H9 (cell line): Measurements from ENCODE around the gene MFN2. TPM values are rescaled to one million over a fixed set of nuclear protein-coding genes. Genes with fewer than 3 reads are reported as not detected.

Experiments
- DNase-seq: peaks from one replicate; pipeline ENCODE4 v3.0.0-alpha.2; 2017
- H2AFZ ChIP-seq: one replicate; pipeline ENCODE4 v1.6.1; 2013; ENCODE audit warnings: mild to moderate bottlenecking, low read length, control low read depth, moderate library complexity
- H2AK5ac ChIP-seq: 2 replicates; pipeline ENCODE4 v1.6.1; 2013; ENCODE audit warnings: low read length, control low read depth, mixed read lengths; ENCODE audit not compliant: insufficient read length
- H2BK120ac ChIP-seq: one replicate; pipeline ENCODE4 v1.6.1; 2013; ENCODE audit warnings: low read depth, mild to moderate bottlenecking, low read length, control low read depth, inconsistent platforms; ENCODE audit not compliant: poor library complexity, severe bottlenecking
- H2BK12ac ChIP-seq: 2 replicates; pipeline ENCODE4 v1.6.1; 2013; ENCODE audit warnings: low read length, control low read depth, mixed read lengths, low read depth; ENCODE audit not compliant: insufficient read length
- H2BK15ac ChIP-seq: 2 replicates; pipeline ENCODE4 v1.6.1; 2013; ENCODE audit warnings: low read depth, low read length, control low read depth
- H2BK20ac ChIP-seq: one replicate; pipeline ENCODE4 v1.6.1; 2013; ENCODE audit warnings: low read depth, mild to moderate bottlenecking, low read length, control low read depth, inconsistent platforms; ENCODE audit not compliant: poor library complexity, severe bottlenecking
- H2BK5ac ChIP-seq: 2 replicates; pipeline ENCODE4 v1.6.1; 2013; ENCODE audit warnings: low read length, control low read depth, mixed read lengths; ENCODE audit not compliant: insufficient read length
- H3K14ac ChIP-seq: 2 replicates; pipeline ENCODE4 v1.6.1; 2013; ENCODE audit warnings: low read length, control low read depth; ENCODE audit not compliant: insufficient read depth
- H3K18ac ChIP-seq: 2 replicates; pipeline ENCODE4 v1.6.1; 2013; ENCODE audit warnings: low read depth, mild to moderate bottlenecking, mixed read lengths, low read length, control low read depth; ENCODE audit not compliant: insufficient read length
- H3K23ac ChIP-seq: 2 replicates; pipeline ENCODE4 v1.6.1; 2013; ENCODE audit warnings: low read length, control low read depth, mixed read lengths, low read depth; ENCODE audit not compliant: insufficient read length
- H3K23me2 ChIP-seq: 2 replicates; pipeline ENCODE4 v1.6.1; 2013; ENCODE audit warnings: low read depth, mild to moderate bottlenecking, mixed read lengths, low read length, control low read depth; ENCODE audit not compliant: insufficient read length, poor library complexity, severe bottlenecking
- H3K27ac ChIP-seq: 2 replicates; pipeline ENCODE4 v1.5.1; 2013; ENCODE audit warnings: low read length, control low read depth, mixed read lengths, low read depth; ENCODE audit not compliant: insufficient read length
- H3K27me3 ChIP-seq: 2 replicates; pipeline ENCODE4 v1.6.1; 2013; ENCODE audit warnings: low read length, control low read depth, inconsistent platforms; ENCODE audit not compliant: insufficient read depth
- H3K4ac ChIP-seq: 2 replicates; pipeline ENCODE4 v1.6.1; 2013; ENCODE audit warnings: low read depth, mild to moderate bottlenecking, control low read depth, inconsistent platforms, low read length, moderate library complexity
- H3K4me1 ChIP-seq: 2 replicates; pipeline ENCODE4 v1.6.1; 2013; ENCODE audit warnings: low read length, control low read depth, inconsistent platforms; ENCODE audit not compliant: insufficient read depth
- H3K4me2 ChIP-seq: 2 replicates; pipeline ENCODE4 v1.6.1; 2013; ENCODE audit warnings: low read length, control low read depth, mixed read lengths; ENCODE audit not compliant: insufficient read length, insufficient read depth
- H3K56ac ChIP-seq: 2 replicates; pipeline ENCODE4 v1.6.1; 2013; ENCODE audit warnings: low read depth, mild to moderate bottlenecking, mixed read lengths, low read length, control low read depth; ENCODE audit not compliant: insufficient read length
- H3K79me1 ChIP-seq: 2 replicates; pipeline ENCODE4 v1.6.1; 2013; ENCODE audit warnings: low read depth, mild to moderate bottlenecking, moderate library complexity, low read length, control low read depth, inconsistent platforms; ENCODE audit not compliant: insufficient read depth, poor library complexity, severe bottlenecking
- H3K79me2 ChIP-seq: 2 replicates; pipeline ENCODE4 v1.6.1; 2013; ENCODE audit warnings: low read length, control low read depth, inconsistent platforms; ENCODE audit not compliant: insufficient read depth
- H3K9ac ChIP-seq: 2 replicates; pipeline ENCODE4 v1.6.1; 2013; ENCODE audit warnings: low read length, control low read depth, mixed read lengths; ENCODE audit not compliant: insufficient read length; ENCODE audit errors: extremely low read depth
- H3K9me3 ChIP-seq: one replicate; pipeline ENCODE4 v1.6.1; 2013; ENCODE audit warnings: low read depth, low read length, inconsistent platforms; ENCODE audit not compliant: control insufficient read depth
- H3T11ph ChIP-seq: one replicate; pipeline ENCODE4 v1.6.1; 2013; ENCODE audit warnings: mild to moderate bottlenecking, low read length, control low read depth, inconsistent platforms
- H4K20me1 ChIP-seq: one replicate; pipeline ENCODE4 v1.6.1; 2013; ENCODE audit not compliant: control insufficient read depth, insufficient read length, insufficient read depth
- H4K5ac ChIP-seq: 2 replicates; pipeline ENCODE4 v1.6.1; 2013; ENCODE audit warnings: low read depth, mild to moderate bottlenecking, mixed read lengths, low read length, control low read depth; ENCODE audit not compliant: insufficient read length
- H4K8ac ChIP-seq: replicated peaks from 2 replicates; pipeline ENCODE4 v1.6.1; 2013; ENCODE audit warnings: low read length, control low read depth, mixed read lengths, low read depth; ENCODE audit not compliant: insufficient read length
- H4K91ac ChIP-seq: 2 replicates; pipeline ENCODE4 v1.6.1; 2013; ENCODE audit warnings: low read depth, mild to moderate bottlenecking, moderate library complexity, mixed read lengths, low read length, control low read depth; ENCODE audit not compliant: insufficient read length
- H3K27ac Mint-ChIP-seq, 3 experiments: 2 replicates in 2 of 3; 3 replicates in 1 of 3; pipeline ENCODE4 v1.8.0; 2020 to 2021; ENCODE audit warnings: mixed read lengths in 3 of 3, mild to moderate bottlenecking in 1 of 3, moderate library complexity in 1 of 3
- H3K27me3 Mint-ChIP-seq: 2 replicates; pipeline ENCODE4 v1.8.0; 2021; ENCODE audit warnings: low read depth, mild to moderate bottlenecking, moderate library complexity, mixed read lengths
- H3K36me3 Mint-ChIP-seq, 3 experiments: 2 replicates in 2 of 3; 3 replicates in 1 of 3; pipeline ENCODE4 v1.8.0; 2020 to 2021; ENCODE audit warnings: low read depth in 3 of 3, mixed read lengths in 3 of 3; ENCODE audit not compliant: insufficient read depth in 1 of 3
- H3K4me1 Mint-ChIP-seq, 2 experiments: 2 replicates each; pipeline ENCODE4 v1.8.0; 2020; ENCODE audit warnings: mixed read lengths in 2 of 2
- H3K4me3 Mint-ChIP-seq, 2 experiments: 2 replicates in 1 of 2; 3 replicates in 1 of 2; pipeline ENCODE4 v1.8.0; 2020 to 2021; ENCODE audit warnings: mild to moderate bottlenecking in 2 of 2, mixed read lengths in 2 of 2, moderate library complexity in 1 of 2
- H3K9me3 Mint-ChIP-seq, 2 experiments: 2 replicates in 1 of 2; 3 replicates in 1 of 2; pipeline ENCODE4 v1.8.0; 2020; ENCODE audit warnings: mild to moderate bottlenecking in 2 of 2, mixed read lengths in 2 of 2, moderate library complexity in 1 of 2
- WGBS: extraction: QIAGEN DNeasy Blood & Tissue Kit; methylation state at CpG from one replicate; pipeline ENCODE4 v1.1.7; 2013; ENCODE audit warnings: missing lambda C conversion rate, low lambda C conversion rate, mixed read lengths; ENCODE audit not compliant: insufficient read length; ENCODE audit errors: extremely low coverage; 5-methylcytosine and 5-hydroxymethylcytosine counted together
- total RNA-seq: library from RNA; stranded (reverse); gene quantifications from 2 replicates; pipeline ENCODE4 v1.2.1, GENCODE V29; 2021
- TF ChIP-seq, protein P1 (sequence below): fragments of 200-600 bp; sonication (generic); conservative IDR thresholded peaks from 3 replicates; pipeline ENCODE4 v1.8.0; 2021; ENCODE audit warnings: antibody characterized with exemption, mild to moderate bottlenecking

MFN2 gene
- total RNA-seq, 1 experiment from 2014 or later: 61.4 TPM

DNA sequence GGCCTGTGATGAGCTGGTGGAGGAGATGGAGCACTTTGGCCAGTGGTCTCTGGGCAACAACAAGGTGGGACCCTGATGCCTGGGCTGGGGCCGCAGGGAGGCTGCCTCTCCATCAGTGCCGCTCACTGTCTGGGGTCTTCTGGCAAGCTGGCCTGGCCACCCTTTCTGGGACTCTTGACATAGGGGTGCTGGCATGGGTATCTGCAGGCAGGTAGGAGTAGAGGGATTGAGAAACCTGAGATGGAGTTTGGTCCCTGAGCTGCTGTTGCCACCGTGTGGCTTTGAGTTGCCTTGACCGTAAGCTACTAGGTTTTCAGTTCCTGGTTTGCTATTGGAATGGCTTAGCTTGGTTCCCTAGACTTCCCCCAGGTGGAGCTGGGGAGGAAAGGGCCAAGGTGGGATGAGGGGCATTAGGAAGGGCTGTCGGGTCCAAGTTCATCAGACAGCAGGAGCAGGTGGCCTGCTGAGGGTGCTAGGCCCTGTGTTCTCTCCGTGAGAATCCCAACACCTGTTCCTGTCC lies 13.2 kb upstream of the MFN2 start:
- Mint-ChIP-seq H3K27ac (peak overlapping the region in 2 of 3 experiments; percentile 46 to 63; a peak in 2 of 7 replicates), H3K4me3 (peak overlapping the region in 1 of 2 experiments; percentile 7; a peak in 1 of 5 replicates), H3K36me3 (peaks cover 7 to 36% (median 19%) of the 10 kb centered on the region in 3 experiments; a peak in 6 of 7 replicates), H3K27me3 (no peaks in the 10 kb centered on the region), H3K9me3 (no peaks in the 10 kb centered on the region), H3K4me1 (0 out of 4 replicates have a peak, but pooled peaks cover 2% of the 10 kb centered on the region in 2 experiments)
- Histone ChIP-seq H2BK20ac (no peak overlapping the region), H2BK5ac (no peak overlapping the region), H3K14ac (no peak overlapping the region), H4K5ac (no peak overlapping the region), H3K18ac (no peak overlapping the region), H2BK12ac (no peak overlapping the region), H3K9me3 (no peaks in the 10 kb centered on the region), H3K79me1 (no peaks in the 10 kb centered on the region), H3K27me3 (no peaks in the 10 kb centered on the region), H2AFZ (no peak overlapping the region), H3K4me1 (no peaks in the 10 kb centered on the region), H4K91ac (no peak overlapping the region), H3K56ac (no peak overlapping the region), H3K9ac (no peak overlapping the region), H4K8ac (no peak overlapping the region), H3K23ac (no peak overlapping the region), H3K23me2 (no peaks in the 10 kb centered on the region), H2BK120ac (no peak overlapping the region), H3T11ph (no peak overlapping the region), H3K4ac (no peak overlapping the region), H2AK5ac (no peak overlapping the region), H3K79me2 (no peaks in the 10 kb centered on the region), H4K20me1 (no peaks in the 10 kb centered on the region), H3K4me2 (no peak overlapping the region), H3K27ac (no peak overlapping the region), H2BK15ac (no peak overlapping the region)
- TF ChIP-seq, protein P1, sequence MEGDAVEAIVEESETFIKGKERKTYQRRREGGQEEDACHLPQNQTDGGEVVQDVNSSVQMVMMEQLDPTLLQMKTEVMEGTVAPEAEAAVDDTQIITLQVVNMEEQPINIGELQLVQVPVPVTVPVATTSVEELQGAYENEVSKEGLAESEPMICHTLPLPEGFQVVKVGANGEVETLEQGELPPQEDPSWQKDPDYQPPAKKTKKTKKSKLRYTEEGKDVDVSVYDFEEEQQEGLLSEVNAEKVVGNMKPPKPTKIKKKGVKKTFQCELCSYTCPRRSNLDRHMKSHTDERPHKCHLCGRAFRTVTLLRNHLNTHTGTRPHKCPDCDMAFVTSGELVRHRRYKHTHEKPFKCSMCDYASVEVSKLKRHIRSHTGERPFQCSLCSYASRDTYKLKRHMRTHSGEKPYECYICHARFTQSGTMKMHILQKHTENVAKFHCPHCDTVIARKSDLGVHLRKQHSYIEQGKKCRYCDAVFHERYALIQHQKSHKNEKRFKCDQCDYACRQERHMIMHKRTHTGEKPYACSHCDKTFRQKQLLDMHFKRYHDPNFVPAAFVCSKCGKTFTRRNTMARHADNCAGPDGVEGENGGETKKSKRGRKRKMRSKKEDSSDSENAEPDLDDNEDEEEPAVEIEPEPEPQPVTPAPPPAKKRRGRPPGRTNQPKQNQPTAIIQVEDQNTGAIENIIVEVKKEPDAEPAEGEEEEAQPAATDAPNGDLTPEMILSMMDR: peak; percentile 86
- peak; percentile 88 for DNase-seq
- no CpG with 5 or more reads among the region's 6 CpGs for WGBS
